ENCODE measurements around the gene RAD23B. TPM values are rescaled to one million over a fixed set of nuclear protein-coding genes. Genes with fewer than 3 reads are reported as not detected.
"Not testable (repeated sequence)": the region's sequence is repeated elsewhere in the genome, so short reads cannot be mapped to it uniquely, and the experiment has no call there.

Gene RAD23B
- polyA plus RNA-seq (ENCODE audit: insufficient read length), result 142 TPM
- long read RNA-seq, donor 1, full-length matches to known transcripts, result 29 of 163 reads
- long read RNA-seq, donor 1, partial matches to known transcripts, result 134 of 163 reads
- long read RNA-seq, donor 1, other reads (novel, unspliced or antisense), result 0 of 163 reads
- long read RNA-seq, donor 2, full-length matches to known transcripts, result 28 of 126 reads
- long read RNA-seq, donor 2, partial matches to known transcripts, result 98 of 126 reads
- long read RNA-seq, donor 2, other reads (novel, unspliced or antisense), result 0 of 126 reads
- long read RNA-seq, donor 3, full-length matches to known transcripts, result 18 of 87 reads
- long read RNA-seq, donor 3, partial matches to known transcripts, result 69 of 87 reads
- long read RNA-seq, donor 3, other reads (novel, unspliced or antisense), result 0 of 87 reads
- long read RNA-seq, donor 4, partial matches to known transcripts, result 20 of 20 reads
- long read RNA-seq, donor 4, other reads (novel, unspliced or antisense), result 0 of 20 reads
- long read RNA-seq, donor 5, full-length matches to known transcripts, result 27 of 163 reads
- long read RNA-seq, donor 5, partial matches to known transcripts, result 136 of 163 reads
- long read RNA-seq, donor 5, other reads (novel, unspliced or antisense), result 0 of 163 reads
- long read RNA-seq, donor 6, full-length matches to known transcripts, result 32 of 148 reads
- long read RNA-seq, donor 6, partial matches to known transcripts, result 116 of 148 reads
- long read RNA-seq, donor 6, other reads (novel, unspliced or antisense), result 0 of 148 reads
- long read RNA-seq, donor 7, full-length matches to known transcripts, result 25 of 156 reads
- long read RNA-seq, donor 7, partial matches to known transcripts, result 131 of 156 reads
- long read RNA-seq, donor 7, other reads (novel, unspliced or antisense), result 0 of 156 reads
- long read RNA-seq, donor 8, full-length matches to known transcripts, result 18 of 40 reads
- long read RNA-seq, donor 8, partial matches to known transcripts, result 22 of 40 reads
- long read RNA-seq, donor 8, other reads (novel, unspliced or antisense), result 0 of 40 reads

DNA sequence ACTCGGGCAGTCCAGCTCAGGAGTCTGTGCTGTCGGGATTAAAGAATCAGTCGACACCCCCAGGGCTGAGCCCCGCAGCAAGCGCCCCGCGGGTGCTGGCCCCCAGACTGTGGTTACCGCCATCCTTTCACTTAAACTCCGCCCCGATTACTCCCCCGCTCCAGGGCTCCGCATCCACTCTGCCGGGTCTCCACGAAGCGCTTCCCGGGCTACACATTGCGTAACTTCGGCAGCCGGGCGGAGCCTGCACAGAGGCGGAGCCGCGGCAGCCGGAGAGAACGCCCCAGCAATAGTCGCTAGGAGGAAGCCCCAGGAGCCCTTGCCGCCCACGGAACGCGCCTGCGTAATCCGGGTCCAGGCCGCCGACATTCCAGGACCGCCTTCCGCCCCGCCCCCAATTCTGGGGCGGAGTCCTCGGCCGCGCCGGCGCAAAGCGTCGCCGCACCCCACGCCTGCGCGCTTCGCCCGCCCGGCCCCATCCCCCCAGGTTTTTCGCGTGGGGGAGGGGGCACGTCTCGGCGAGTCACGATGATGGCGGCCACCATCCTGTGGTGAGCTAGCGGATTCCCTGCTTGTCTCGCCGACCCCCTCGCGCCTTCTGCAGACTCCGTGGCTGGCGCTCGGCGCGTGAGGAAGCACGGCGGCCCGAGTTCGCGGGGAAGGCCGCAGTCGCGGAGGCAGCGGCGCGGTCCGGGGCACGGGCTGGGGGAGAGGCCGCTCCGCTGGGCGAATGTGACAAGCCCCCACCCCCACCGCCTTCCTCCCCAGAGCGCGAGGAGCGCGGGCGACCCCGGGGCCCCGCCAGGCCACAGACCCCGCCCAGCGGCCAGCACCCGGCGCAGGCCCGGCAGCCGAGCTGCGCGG lies at the start of gene RAD23B:
TSS of gene RAD23B (plus strand) at position 521 of the 864 bp plus-strand sequence. CDS start 351 bp downstream, outside the sequence.
- peak; percentile 96 for DNase-seq

DNA sequence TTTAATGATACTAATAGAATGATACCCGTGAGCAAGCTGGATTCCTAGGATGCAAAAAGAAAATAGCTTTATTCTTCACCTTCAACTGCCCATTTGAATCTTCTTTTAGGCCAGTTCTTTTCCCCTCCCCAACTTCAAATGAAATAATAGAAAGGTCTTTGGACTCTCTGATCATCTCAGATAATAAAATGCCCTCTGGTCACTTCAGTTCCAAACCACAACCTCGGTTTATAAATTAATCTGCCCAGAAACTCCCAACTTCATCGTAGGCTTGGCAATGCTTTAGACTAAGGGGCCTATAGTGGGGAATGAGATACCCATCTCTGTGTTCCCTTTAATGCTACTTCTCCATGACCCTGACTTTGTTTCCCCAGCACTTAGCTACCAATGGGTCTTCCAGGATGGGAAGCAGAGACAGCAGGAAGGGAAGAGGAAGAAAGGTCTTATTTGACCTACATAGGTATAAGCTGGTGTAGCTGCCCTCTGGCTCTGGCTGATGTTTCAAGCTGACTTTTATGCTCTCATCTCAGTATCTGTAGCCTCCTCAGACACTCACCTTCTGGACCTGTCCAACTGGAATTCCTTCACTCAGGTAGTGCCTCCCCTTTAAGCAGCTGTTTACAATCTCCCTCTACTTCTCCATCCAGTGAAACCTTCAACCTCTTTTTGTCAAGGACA lies 47.2 kb upstream of the RAD23B start:
- no peak for DNase-seq

DNA sequence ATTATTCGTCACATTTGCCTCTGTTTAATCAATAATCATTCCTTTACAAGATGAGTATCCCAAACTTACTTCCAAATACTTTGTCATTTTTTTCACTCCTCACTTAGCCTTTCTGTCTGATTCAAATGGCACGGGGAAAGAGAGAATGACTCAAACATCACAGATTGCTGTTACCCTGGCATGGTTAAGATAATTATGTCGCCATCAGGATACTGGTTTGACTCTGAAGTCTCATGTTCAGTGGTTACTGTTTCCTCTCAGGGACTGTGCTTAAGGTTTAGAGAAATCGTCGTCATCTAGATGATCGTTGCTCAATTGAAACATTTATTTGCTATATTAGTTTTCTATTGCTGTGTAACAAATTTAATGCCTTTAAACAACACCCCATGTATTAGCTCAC lies 45.2 kb upstream of the RAD23B start:
- no peak for DNase-seq

DNA sequence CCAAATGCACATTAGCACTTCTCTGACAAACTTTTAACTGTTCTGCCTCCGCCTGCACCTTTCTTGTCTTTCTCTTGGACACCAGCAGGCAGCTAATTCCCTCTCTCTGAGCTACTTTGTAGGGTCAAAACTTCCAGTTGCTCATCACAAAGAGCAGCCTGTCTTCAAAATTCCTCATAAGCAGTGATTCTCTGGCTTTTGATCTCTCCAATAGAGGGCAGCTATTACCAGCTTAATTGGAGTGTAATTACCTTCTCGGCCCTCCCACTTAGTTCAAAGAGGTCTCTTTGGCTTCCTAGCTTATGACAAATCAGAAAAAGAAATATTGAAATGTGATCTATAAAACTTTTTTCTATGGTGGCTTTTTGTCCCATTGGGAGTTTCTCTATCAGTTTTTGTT lies 43.6 kb upstream of the RAD23B start:
- DNase-seq, result no peak

DNA sequence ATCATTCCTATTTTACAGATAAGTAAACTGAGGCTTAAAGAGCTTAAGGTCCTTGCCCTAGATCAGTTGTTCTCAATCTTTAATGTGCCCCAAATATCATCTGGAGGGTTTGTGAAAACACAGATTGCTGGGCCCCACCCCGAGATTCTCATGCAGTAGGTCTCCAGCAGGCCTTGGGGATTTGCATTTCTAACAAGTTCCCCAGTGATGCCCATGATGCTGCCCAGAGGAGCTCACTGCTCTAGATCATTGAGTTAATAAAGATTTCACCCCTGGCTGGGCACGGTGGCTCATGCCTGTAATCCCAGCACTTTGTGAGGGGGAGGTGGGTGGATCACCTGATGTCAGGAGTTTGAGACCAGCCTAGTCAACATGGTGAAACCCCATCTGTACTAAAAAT lies 42.8 kb upstream of the RAD23B start:
- DNase-seq, result no peak

DNA sequence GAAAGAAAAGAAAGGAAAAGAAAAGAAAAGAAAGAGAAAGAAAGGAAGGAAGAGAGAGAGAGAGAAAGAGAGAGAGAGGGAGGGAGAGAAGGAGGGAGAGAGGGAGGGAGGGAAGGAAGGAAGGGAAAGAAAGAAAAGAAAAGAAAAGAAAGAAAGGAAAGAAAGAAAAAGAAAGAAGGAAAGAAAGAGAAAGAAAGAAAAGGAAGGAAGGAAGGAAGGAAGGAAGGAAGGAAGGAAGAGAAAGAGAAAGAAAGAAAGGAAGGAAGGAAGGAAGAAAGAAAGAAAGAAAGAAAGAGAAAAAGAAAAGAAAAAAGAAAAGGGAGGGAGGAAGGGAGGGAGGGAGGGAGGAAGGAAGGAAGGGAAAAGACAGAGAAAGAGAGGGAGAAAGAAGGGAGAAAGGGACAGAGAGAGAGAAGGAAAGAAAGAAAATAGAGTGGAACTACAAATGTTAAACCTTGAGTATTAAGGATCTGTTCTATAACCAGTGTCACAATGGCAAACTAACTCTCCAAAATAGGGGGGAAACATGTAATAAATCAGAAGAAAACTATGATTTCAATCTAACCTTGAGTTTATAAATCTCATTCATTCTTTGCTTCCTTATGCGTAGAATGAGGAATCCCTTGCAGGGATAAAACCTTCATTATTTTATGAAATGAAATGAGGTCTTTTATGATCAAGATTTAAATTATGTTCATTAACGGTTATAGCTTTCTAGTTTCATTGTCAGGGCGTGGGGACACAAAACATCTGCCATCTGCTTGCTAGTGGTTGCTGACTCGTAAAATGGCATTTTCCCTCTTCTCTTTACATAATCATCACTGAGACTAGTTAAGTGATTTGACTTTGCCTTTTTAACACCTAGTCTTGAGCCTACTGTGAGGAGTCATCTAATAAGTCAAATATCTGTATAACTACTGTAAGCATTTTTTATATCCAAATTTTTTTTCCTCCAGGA lies 40.7 kb upstream of the RAD23B start:
- DNase-seq, result no peak

DNA sequence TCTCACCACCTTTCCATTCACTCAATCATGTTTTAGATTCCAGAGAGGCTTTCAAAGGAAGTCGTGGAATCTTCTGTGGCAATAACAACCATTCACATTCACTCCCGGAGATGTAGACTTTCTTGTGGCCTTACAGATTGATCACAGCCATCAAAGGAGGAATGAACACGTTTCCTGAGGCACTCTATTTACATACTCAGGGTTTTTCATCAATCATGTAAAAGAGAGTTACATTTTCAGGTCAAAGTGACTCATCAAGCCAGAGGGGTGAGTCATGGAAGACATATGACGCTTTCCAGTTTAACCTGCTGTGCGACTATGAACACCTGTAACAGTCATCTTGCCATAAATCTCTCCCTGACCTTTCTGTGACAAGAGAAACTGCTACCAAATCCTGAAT lies 39.3 kb upstream of the RAD23B start:
- DNase-seq, result no peak

DNA sequence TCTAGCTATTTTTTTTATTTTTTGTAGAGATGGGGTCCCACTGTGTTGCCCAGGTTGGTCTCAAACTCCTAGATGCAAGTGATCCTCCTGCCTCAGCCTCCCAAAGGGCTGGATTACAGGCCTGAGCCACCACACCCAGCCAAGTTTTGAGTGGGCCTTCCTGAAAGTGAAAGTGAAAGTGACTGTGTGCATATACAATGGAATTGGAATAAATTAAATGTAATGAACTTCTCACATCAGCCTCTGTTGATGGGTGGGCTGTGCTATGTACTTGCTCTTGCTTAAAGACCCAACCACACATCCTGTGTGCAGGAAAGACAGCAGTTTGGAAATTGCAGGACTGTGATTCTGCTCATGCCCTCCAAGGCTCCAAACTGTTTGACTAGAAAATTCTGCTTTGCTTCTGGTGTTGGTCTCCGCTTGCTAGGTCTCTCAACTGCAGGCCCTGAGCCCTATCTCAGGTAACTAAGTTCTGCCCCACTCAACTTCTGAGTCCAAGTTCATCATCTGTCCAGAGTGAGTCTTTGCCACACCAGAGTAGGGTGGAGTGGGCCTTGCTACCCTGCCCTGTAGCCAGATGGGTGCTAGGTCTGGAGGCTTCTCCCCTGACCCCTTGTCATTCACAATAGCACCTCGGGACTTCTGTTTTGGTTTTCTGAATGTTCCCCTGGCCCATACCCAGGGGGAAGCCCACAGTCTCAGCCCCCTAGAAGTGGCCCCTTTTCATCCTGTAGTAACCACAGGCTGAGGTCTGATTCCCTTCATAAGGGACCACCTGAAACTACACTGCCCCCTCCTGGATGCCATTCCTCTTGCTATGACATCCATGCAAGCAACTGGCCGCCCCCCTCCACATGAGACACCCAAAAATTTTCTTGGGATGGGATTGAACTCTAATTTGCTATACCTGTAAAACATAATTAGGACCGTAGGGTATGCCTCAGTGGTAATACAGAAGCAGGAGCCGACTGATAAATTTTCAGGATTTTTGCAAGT lies 36.5 kb upstream of the RAD23B start:
- no peak for DNase-seq

DNA sequence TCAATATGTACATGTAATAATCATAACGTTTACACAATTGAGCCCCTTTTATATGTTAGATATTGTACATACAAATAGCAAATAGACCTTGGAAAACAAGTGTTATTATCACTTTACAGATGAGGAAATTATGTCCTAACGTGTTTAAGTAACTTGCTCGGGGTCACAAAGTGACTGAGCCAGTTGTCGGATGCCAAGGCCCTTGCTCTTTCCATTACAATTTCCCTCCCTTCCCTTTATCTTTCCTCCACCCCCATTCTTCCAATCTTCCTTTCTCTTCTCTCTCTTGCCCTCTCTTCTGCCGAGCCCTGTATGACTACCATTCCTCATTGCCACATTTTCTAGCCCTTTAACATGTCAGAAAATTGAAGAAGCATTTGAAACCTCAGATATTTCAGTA lies 34.4 kb upstream of the RAD23B start:
- DNase-seq, result no peak

DNA sequence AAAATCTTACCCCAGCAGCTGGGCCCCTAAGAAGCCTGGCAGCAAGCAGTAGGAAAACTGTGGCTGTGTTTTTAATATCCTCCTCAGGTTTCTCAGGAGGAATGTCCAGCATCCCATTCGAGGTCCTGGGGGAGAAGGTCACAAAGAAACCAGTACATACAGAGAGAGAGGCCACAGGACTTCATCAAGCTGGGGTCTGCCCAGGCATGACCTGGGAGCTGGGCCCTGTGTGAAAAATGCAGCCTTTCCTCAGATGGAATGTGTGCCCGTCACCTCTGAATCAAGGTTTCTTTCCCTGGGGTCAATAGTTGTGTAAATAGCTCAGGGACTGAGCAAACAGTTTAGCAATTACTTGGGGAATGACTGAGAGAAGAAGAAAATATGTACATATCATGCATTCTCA lies 33.9 kb upstream of the RAD23B start:
- DNase-seq, result peak; percentile 46

DNA sequence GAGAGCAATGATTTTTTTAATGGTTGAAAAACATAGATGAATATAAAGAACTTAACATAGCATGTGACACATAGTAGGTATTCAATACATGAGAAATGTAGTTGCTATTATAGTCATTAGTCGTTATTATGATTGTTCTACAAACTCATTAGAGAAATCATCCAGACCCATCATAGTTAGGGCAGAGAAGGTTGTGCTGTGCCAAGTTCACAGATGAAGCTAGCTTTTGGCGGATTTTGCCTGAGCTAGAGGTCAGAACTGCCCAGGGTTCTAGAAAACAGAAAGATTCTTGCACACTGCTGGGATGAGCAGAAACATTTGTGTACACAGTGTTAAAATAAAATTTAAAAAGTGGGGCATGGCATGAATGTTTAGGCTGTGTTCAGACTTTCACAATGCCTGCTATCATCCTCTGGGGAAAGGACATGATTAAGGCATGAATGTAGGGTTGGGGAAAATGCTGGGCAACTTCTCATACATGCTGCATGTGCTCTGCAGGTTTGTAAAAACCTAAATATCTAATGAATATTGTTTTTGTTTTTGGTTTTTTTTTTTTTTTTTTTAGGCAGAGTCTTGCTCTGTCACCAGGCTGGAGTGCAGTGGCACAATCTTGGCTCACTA lies 33.3 kb upstream of the RAD23B start:
- no peak for DNase-seq

DNA sequence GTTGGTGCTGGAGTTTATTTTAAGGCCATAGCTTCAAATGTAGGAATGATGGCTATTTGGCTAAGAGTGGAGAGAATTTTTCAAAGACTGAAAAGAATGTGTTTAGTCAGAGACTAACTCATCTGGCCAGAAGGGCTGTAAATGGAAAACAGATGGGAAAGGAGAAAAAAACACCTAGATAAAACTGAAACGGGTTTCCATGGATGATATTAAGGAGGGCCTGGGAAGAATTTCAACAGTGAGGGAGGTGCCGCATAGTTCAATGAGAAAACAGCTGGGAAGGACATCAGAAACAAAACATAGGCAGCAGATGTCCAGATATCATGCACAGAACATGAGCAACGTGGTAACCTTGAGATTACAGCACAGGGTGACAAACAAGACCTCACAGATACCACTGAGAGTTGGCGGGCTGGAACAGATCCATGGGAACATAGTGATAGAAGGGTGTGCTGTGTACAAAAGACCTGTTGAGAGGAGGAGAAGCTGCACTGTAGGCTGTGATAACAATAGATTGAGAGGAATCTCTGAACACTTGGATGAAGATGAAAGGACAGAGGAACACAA lies 31.2 kb upstream of the RAD23B start:
- no peak for DNase-seq

DNA sequence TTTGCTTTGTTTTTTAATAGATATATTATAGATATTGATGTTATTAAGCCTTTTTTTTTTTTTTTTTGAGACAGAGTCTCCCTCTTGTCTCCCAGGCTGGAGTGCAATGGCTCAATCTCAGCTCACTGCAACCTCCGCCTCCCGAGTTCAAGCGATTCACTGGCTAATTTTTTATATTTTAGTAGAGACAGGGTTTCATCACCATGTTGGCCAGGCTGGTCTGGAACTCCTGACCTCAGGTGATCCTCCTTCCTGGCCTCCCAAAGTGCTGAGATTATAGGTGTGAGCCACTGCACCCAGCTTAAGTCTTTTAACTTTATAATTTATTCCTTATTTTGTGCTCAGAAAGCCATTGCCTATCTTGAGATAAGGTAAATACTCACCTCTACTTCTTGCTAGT lies 24.2 kb upstream of the RAD23B start:
- no peak for DNase-seq

DNA sequence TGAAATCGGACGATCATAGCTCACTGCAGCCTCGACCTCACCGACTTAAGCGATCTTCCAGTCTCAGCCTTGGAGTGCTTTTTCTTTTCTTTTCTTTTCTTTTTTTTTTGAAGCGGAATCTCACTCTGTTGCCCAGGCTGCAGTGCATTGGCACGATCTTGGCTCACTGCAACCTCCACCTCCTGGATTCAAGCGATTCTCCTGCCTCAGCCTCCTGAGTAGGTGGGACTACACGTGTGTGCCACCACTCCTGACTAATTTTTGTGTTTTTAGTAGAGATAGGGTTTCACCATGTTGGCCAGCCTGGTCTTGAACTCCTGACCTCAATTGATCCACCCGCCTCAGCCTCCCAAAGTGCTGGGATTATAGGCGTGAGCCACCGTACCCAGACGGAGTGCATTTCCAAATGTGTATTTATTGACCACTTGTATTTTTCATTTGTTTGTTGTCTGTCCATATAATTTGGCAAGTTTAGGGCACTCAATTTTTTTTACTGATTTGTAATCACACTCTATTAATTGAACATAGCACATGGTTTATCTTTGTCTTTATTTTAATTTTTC lies 23.2 kb upstream of the RAD23B start:
- not testable (repeated sequence) for DNase-seq

DNA sequence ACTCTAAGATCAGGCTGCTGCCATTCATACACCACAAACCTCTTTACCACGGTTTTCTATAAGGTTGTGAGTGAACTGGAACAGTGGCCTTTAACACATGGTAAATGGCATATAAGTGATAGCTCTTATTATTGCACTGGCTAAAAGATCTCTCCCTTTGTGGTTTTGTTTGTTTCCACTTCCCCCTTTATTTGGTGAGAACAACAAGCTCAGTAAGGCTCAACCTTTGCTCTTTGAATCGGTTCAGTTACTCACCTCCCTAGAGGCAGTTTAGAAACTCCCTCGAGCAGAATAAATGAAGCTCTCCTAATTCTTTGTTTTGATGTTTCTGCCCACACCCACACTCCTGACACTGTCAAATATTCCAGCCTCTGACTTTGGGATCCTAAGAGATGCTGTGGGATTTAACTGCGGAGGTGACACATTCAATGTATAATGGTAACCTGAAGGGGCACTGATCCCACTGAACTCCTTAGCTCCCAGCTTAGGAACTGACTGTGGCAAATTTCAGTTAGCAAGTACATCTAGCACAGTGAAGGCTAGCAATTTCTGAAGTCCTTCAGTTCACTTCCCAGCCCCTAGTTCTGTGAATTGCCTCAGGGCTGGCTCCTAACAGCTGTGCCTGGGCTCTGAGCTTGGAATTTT lies 22.5 kb upstream of the RAD23B start:
- DNase-seq, result no peak

DNA sequence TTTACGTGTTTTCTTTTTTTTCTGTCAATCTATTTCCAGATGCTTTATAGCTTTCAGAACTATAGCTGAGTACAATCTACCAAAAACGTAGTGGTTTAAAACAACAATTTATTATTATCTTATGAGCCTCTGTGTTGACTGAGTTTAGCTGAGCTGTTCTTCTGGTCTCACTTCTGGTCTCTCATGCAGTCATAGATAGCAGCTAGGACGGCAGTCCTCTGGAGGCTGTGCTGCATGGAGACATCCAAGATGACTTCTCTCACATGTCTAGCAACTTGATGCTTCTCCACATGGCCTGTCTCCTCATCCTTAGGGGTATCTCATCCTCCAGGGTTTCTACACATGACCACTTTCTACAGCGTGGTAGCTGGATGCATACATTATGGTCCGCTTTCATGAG lies 22.0 kb upstream of the RAD23B start:
- no peak for DNase-seq

DNA sequence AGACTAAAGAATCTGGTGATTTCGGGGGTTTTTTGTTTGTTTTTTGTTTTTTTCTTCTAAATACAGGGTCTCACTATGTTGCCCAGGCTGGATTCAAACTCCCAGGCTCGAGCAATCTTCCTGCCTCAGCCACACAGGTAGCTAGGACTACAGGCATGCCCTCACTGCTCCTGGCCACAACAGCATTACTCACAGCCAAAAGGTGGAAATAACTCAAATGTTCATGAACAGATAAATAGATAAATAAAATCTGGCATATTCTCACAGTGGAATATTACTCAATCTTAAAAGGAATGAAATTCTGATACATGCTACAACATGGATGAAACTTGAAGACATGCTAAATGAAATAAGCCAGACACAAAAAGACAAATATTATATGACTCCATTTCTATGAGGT lies 19.8 kb upstream of the RAD23B start:
- DNase-seq, result no peak
